HEK293T (cell line): ENCODE measurements around the gene FHAD1.

Experiments used
- BHLHE40 ChIP-seq: fragments of 450-650 bp; IDR thresholded peaks from 2 replicates; pipeline ENCODE4 v1.6.1; 2016; ENCODE audit warnings: mild to moderate bottlenecking, moderate library complexity, borderline replicate concordance
- CTBP1 ChIP-seq: fragments of 450-650 bp; IDR thresholded peaks from 2 replicates; pipeline ENCODE4 v1.6.1; 2016; ENCODE audit warnings: borderline replicate concordance
- ELF4 ChIP-seq: fragments of 450-650 bp; IDR thresholded peaks from 2 replicates; pipeline ENCODE4 v1.6.1; 2017; ENCODE audit warnings: antibody characterized with exemption
- FOXM1 ChIP-seq: fragments of 450-650 bp; IDR thresholded peaks from 2 replicates; pipeline ENCODE4 v1.6.1; 2017; ENCODE audit warnings: mild to moderate bottlenecking, borderline replicate concordance
- HDGF ChIP-seq: fragments of 450-650 bp; IDR thresholded peaks from 2 replicates; pipeline ENCODE4 v1.6.1; 2017; ENCODE audit warnings: antibody characterized with exemption, borderline replicate concordance
- L3MBTL2 ChIP-seq: fragments of 450-650 bp; conservative IDR thresholded peaks from 2 replicates; pipeline ENCODE4 v1.6.1; 2016; ENCODE audit warnings: mild to moderate bottlenecking
- SP1 ChIP-seq: fragments of 450-650 bp; IDR thresholded peaks from 2 replicates; pipeline ENCODE4 v1.6.1; 2017
- SUZ12 ChIP-seq: fragments of 450-650 bp; IDR thresholded peaks from 2 replicates; pipeline ENCODE4 v1.6.1; 2016; ENCODE audit warnings: mild to moderate bottlenecking
- TARDBP ChIP-seq: fragments of 450-650 bp; IDR thresholded peaks from 2 replicates; pipeline ENCODE4 v1.6.1; 2016
- ZNF384 ChIP-seq: fragments of 450-650 bp; IDR thresholded peaks from 2 replicates; pipeline ENCODE4 v1.6.1; 2016

GRCh38 chr1:15433471-15433870 lies 186.4 kb downstream of the FHAD1 start:
- TF ChIP-seq ELF4 (no peak), TARDBP (no peak), FOXM1 (no peak), SP1 (no peak), CTBP1 (no peak), BHLHE40 (no peak), SUZ12 (no peak), L3MBTL2 (no peak), HDGF (no peak), ZNF384 (no peak)
